ENCODE measurements around the gene NEK11. TPM values are rescaled to one million over a fixed set of nuclear protein-coding genes. Genes with fewer than 3 reads are reported as not detected.

NEK11 gene
- total and polyA plus RNA-seq, 4 donors, result 2.4 to 14.5 (median 4.5) TPM

- no peak for ATAC-seq (ENCODE audit: low FRiP score)
- no peak for DNase-seq
Measured at GRCh38 chr3:131285456-131285855, 258.8 kb downstream of the NEK11 start.

GRCh38 chr3:131299836-131300235, 273.2 kb downstream of the NEK11 start:
- H3K9me3 ChIP-seq (ENCODE audit: control insufficient read depth, low read length), result no peaks in the 10 kb centered on the region
- no peak for ATAC-seq (ENCODE audit: low FRiP score)
- no peak for DNase-seq
- no peak overlapping the region for H3K27ac ChIP-seq (ENCODE audit: low read depth in 1 of 2, low read length in 2 of 2)
- intact Hi-C loops (cut with DNase I), result no loop called here
- no peak overlapping the region for H3K4me3 ChIP-seq (ENCODE audit: low read length in 2 of 2)
- no peaks in the 10 kb centered on the region for H3K36me3 ChIP-seq (ENCODE audit: control insufficient read depth in 1 of 2, insufficient read depth in 2 of 2, low read length in 1 of 2)
- no peaks in the 10 kb centered on the region for H3K4me1 ChIP-seq (ENCODE audit: control insufficient read depth in 1 of 2, insufficient read depth in 2 of 2, low read length in 2 of 2)
- WGBS, 2 donors, result 93 to 98% methylated on average over 1 of the region's 1 CpG
- no peaks in the 10 kb centered on the region for H3K27me3 ChIP-seq (ENCODE audit: control insufficient read depth in 1 of 2, insufficient read depth in 2 of 2, low read length in 1 of 2)

More at GRCh38 chr3:131285456-131285855, 258.8 kb downstream of the NEK11 start:
- intact Hi-C loops (cut with DNase I), result no loop called here
- peaks cover 0 to 2% of the 10 kb centered on the region in 2 donors for H3K4me1 ChIP-seq (ENCODE audit: control insufficient read depth in 1 of 2, insufficient read depth in 2 of 2, low read length in 2 of 2)
- no peaks in the 10 kb centered on the region for H3K9me3 ChIP-seq (ENCODE audit: control insufficient read depth, low read length)
- WGBS, 2 donors, result 47 to 59% methylated on average over 3 of the region's 3 CpGs
- peaks cover 2 to 3% of the 10 kb centered on the region in 2 donors for H3K36me3 ChIP-seq (ENCODE audit: control insufficient read depth in 1 of 2, insufficient read depth in 2 of 2, low read length in 1 of 2)
- no peak overlapping the region for H3K4me3 ChIP-seq (ENCODE audit: low read length in 2 of 2)
- no peaks in the 10 kb centered on the region for H3K27me3 ChIP-seq (ENCODE audit: control insufficient read depth in 1 of 2, insufficient read depth in 2 of 2, low read length in 1 of 2)
- H3K27ac ChIP-seq (ENCODE audit: low read depth in 1 of 2, low read length in 2 of 2), result no peak overlapping the region

GRCh38 chr3:131303848-131304247, 277.2 kb downstream of the NEK11 start:
- Histone ChIP-seq H3K9me3 (ENCODE audit: control insufficient read depth, low read length) (no peaks in the 10 kb centered on the region), H3K4me1 (ENCODE audit: control insufficient read depth in 1 of 2, insufficient read depth in 2 of 2, low read length in 2 of 2) (no peaks in the 10 kb centered on the region), H3K27me3 (ENCODE audit: control insufficient read depth in 1 of 2, insufficient read depth in 2 of 2, low read length in 1 of 2) (no peaks in the 10 kb centered on the region), H3K27ac (ENCODE audit: low read depth in 1 of 2, low read length in 2 of 2) (no peak overlapping the region), H3K4me3 (ENCODE audit: low read length in 2 of 2) (no peak overlapping the region), H3K36me3 (ENCODE audit: control insufficient read depth in 1 of 2, insufficient read depth in 2 of 2, low read length in 1 of 2) (no peaks in the 10 kb centered on the region)
- DNase-seq, result no peak
- intact Hi-C loops (cut with DNase I), result no loop called here
- ATAC-seq (ENCODE audit: low FRiP score), result no peak

- intact Hi-C loops (cut with DNase I), result no loop called here
- H3K4me3 ChIP-seq (ENCODE audit: low read length in 2 of 2), result no peak overlapping the region
- ATAC-seq (ENCODE audit: low FRiP score), result no peak
- H3K27ac ChIP-seq (ENCODE audit: low read depth in 1 of 2, low read length in 2 of 2), result no peak overlapping the region
- H3K27me3 ChIP-seq (ENCODE audit: control insufficient read depth in 1 of 2, insufficient read depth in 2 of 2, low read length in 1 of 2), result no peaks in the 10 kb centered on the region
- H3K36me3 ChIP-seq (ENCODE audit: control insufficient read depth in 1 of 2, insufficient read depth in 2 of 2, low read length in 1 of 2), result no peaks in the 10 kb centered on the region
- no peak for DNase-seq
- 88 to 89% methylated on average over 5 of the region's 5 CpGs for WGBS, 2 donors
- H3K9me3 ChIP-seq (ENCODE audit: control insufficient read depth, low read length), result no peaks in the 10 kb centered on the region
- H3K4me1 ChIP-seq (ENCODE audit: control insufficient read depth in 1 of 2, insufficient read depth in 2 of 2, low read length in 2 of 2), result no peaks in the 10 kb centered on the region
Measured at GRCh38 chr3:131304890-131305289, 278.2 kb downstream of the NEK11 start.

- H3K4me1 ChIP-seq (ENCODE audit: control insufficient read depth in 1 of 2, insufficient read depth in 2 of 2, low read length in 2 of 2), result no peaks in the 10 kb centered on the region
- H3K27ac ChIP-seq (ENCODE audit: low read depth in 1 of 2, low read length in 2 of 2), result no peak overlapping the region
Measured at GRCh38 chr3:131306242-131306641, 279.6 kb downstream of the NEK11 start.

GRCh38 chr3:131314318-131314717, 287.6 kb downstream of the NEK11 start:
- Histone ChIP-seq H3K4me3 (ENCODE audit: low read length in 2 of 2) (no peak overlapping the region), H3K27ac (ENCODE audit: low read depth in 1 of 2, low read length in 2 of 2) (no peak overlapping the region), H3K9me3 (ENCODE audit: control insufficient read depth, low read length) (no peaks in the 10 kb centered on the region), H3K4me1 (ENCODE audit: control insufficient read depth in 1 of 2, insufficient read depth in 2 of 2, low read length in 2 of 2) (no peaks in the 10 kb centered on the region), H3K36me3 (ENCODE audit: control insufficient read depth in 1 of 2, insufficient read depth in 2 of 2, low read length in 1 of 2) (no peaks in the 10 kb centered on the region), H3K27me3 (ENCODE audit: control insufficient read depth in 1 of 2, insufficient read depth in 2 of 2, low read length in 1 of 2) (no peaks in the 10 kb centered on the region)
- ATAC-seq (ENCODE audit: low FRiP score) (no peak), DNase-seq (no peak)
- intact Hi-C loops (cut with DNase I), result no loop called here

More at GRCh38 chr3:131306242-131306641, 279.6 kb downstream of the NEK11 start:
- DNase-seq (no peak), ATAC-seq (ENCODE audit: low FRiP score) (no peak)
- intact Hi-C loops (cut with DNase I), result no loop called here
- no peak overlapping the region for H3K4me3 ChIP-seq (ENCODE audit: low read length in 2 of 2)
- H3K9me3 ChIP-seq (ENCODE audit: control insufficient read depth, low read length), result no peaks in the 10 kb centered on the region
- no peaks in the 10 kb centered on the region for H3K36me3 ChIP-seq (ENCODE audit: control insufficient read depth in 1 of 2, insufficient read depth in 2 of 2, low read length in 1 of 2)
- H3K27me3 ChIP-seq (ENCODE audit: control insufficient read depth in 1 of 2, insufficient read depth in 2 of 2, low read length in 1 of 2), result no peaks in the 10 kb centered on the region

- no peak for ATAC-seq (ENCODE audit: low FRiP score)
- WGBS, 2 donors, result 65 to 72% methylated on average over 2 of the region's 2 CpGs
- intact Hi-C loops (cut with DNase I), result no loop called here
Measured at GRCh38 chr3:131315162-131315561, 288.5 kb downstream of the NEK11 start.

GRCh38 chr3:131317667-131318066, 291.0 kb downstream of the NEK11 start:
- no peaks in the 10 kb centered on the region for H3K9me3 ChIP-seq (ENCODE audit: control insufficient read depth, low read length)
- H3K27me3 ChIP-seq (ENCODE audit: control insufficient read depth in 1 of 2, insufficient read depth in 2 of 2, low read length in 1 of 2), result no peaks in the 10 kb centered on the region
- no peak overlapping the region for H3K4me3 ChIP-seq (ENCODE audit: low read length in 2 of 2)
- intact Hi-C loops (cut with DNase I), result no loop called here
- no peaks in the 10 kb centered on the region for H3K36me3 ChIP-seq (ENCODE audit: control insufficient read depth in 1 of 2, insufficient read depth in 2 of 2, low read length in 1 of 2)
- DNase-seq, result no peak
- H3K4me1 ChIP-seq (ENCODE audit: control insufficient read depth in 1 of 2, insufficient read depth in 2 of 2, low read length in 2 of 2), result no peaks in the 10 kb centered on the region
- ATAC-seq (ENCODE audit: low FRiP score), result no peak
- no peak overlapping the region for H3K27ac ChIP-seq (ENCODE audit: low read depth in 1 of 2, low read length in 2 of 2)
- 84 to 87% methylated on average over 2 of the region's 2 CpGs for WGBS, 2 donors

More at GRCh38 chr3:131315162-131315561, 288.5 kb downstream of the NEK11 start:
- no peak overlapping the region for H3K27ac ChIP-seq (ENCODE audit: low read depth in 1 of 2, low read length in 2 of 2)
- no peaks in the 10 kb centered on the region for H3K9me3 ChIP-seq (ENCODE audit: control insufficient read depth, low read length)
- no peaks in the 10 kb centered on the region for H3K4me1 ChIP-seq (ENCODE audit: control insufficient read depth in 1 of 2, insufficient read depth in 2 of 2, low read length in 2 of 2)
- no peaks in the 10 kb centered on the region for H3K27me3 ChIP-seq (ENCODE audit: control insufficient read depth in 1 of 2, insufficient read depth in 2 of 2, low read length in 1 of 2)
- H3K4me3 ChIP-seq (ENCODE audit: low read length in 2 of 2), result no peak overlapping the region
- H3K36me3 ChIP-seq (ENCODE audit: control insufficient read depth in 1 of 2, insufficient read depth in 2 of 2, low read length in 1 of 2), result no peaks in the 10 kb centered on the region
- no peak for DNase-seq

GRCh38 chr3:131323014-131323413, 296.3 kb downstream of the NEK11 start:
- Histone ChIP-seq H3K9me3 (ENCODE audit: control insufficient read depth, low read length) (no peaks in the 10 kb centered on the region), H3K27ac (ENCODE audit: low read depth in 1 of 2, low read length in 2 of 2) (no peak overlapping the region), H3K4me1 (ENCODE audit: control insufficient read depth in 1 of 2, insufficient read depth in 2 of 2, low read length in 2 of 2) (no peaks in the 10 kb centered on the region), H3K36me3 (ENCODE audit: control insufficient read depth in 1 of 2, insufficient read depth in 2 of 2, low read length in 1 of 2) (no peaks in the 10 kb centered on the region), H3K4me3 (ENCODE audit: low read length in 2 of 2) (no peak overlapping the region), H3K27me3 (ENCODE audit: control insufficient read depth in 1 of 2, insufficient read depth in 2 of 2, low read length in 1 of 2) (no peaks in the 10 kb centered on the region)
- ATAC-seq (ENCODE audit: low FRiP score), result no peak
- WGBS, 2 donors, result 55 to 68% methylated on average over 3 of the region's 3 CpGs
- intact Hi-C loops (cut with DNase I), result no loop called here
- no peak for DNase-seq

Data from aorta (tissue), 5 donors.